HepG2 (cell line): ENCODE data around the gene MOSPD2. TPM values are rescaled to one million over a fixed set of nuclear protein-coding genes. Genes with fewer than 3 reads are reported as not detected.

Source experiments
- ATAC-seq: fragments of 200-7000 bp; cut with Tn5 transposase; 3 replicates; pipeline ENCODE4 v1.9.1; 2020; ENCODE audit warnings: mild to moderate bottlenecking, moderate library complexity
- BruUV-seq: library from RNA; stranded (reverse); fragments of 400-500 nt; replicated peaks from 2 replicates; lab custom pipeline; 2021; lab: Mats Ljungman, UMichigan
- CTCF ChIA-PET: fragments of 300-600 bp; formaldehyde crosslinking; extraction: SDS; loops from one replicate; lab custom pipeline; 2021; ENCODE audit warnings: low total read pairs, inconsistent platforms, low intra/inter-chr PET ratio; lab: Yijun Ruan, JAX
- POLR2A ChIA-PET: fragments of 350-600 bp; sonication (Branson Sonifier 250); formaldehyde crosslinking; loops from one replicate; lab custom pipeline; 2020; ENCODE audit warnings: antibody characterized with exemption, inconsistent platforms; lab: Yijun Ruan, JAX
- DNase-seq: peaks from one replicate; pipeline ENCODE4 v3.0.0-alpha.2; 2015; ENCODE audit warnings: low spot score
- FAIRE-seq: peaks from 3 replicates; lab custom pipeline; 2011; peaks lifted over from hg19 to GRCh38; lab: Jason Lieb, UNC
- H2AFZ ChIP-seq: one replicate; pipeline ENCODE4 v1.6.1; 2011; ENCODE audit warnings: low read length, inconsistent platforms
- H3K27ac ChIP-seq: fragments of 300-600 bp; 3 replicates; pipeline ENCODE4 v1.8.0; 2011; ENCODE audit warnings: mixed run types, mild to moderate bottlenecking, mixed read lengths, low read length, inconsistent platforms; ENCODE audit not compliant: insufficient read depth; ENCODE audit errors: extremely low read length
- H3K27me3 ChIP-seq, 2 experiments: fragments of 200-600 bp in 1 of 2; 2 replicates in 1 of 2; 3 replicates in 1 of 2; pipeline versions ENCODE4 v1.6.0 to v1.8.0; 2011; ENCODE audit warnings: low read length in 2 of 2, mild to moderate bottlenecking in 2 of 2, moderate library complexity in 2 of 2, inconsistent platforms in 1 of 2; ENCODE audit not compliant: insufficient read depth in 2 of 2, control insufficient read depth in 1 of 2
- H3K36me3 ChIP-seq, 2 experiments: fragments of 200-600 bp in 1 of 2; replicated peaks in 1 of 2; 2 replicates in 1 of 2; 3 replicates in 1 of 2; pipeline versions ENCODE4 v1.5.1 to v1.8.0; 2011; ENCODE audit warnings: low read length in 2 of 2, inconsistent platforms in 1 of 2; ENCODE audit not compliant: insufficient read depth in 2 of 2, control insufficient read depth in 1 of 2
- H3K4me1 ChIP-seq: 2 replicates; pipeline ENCODE4 v1.5.1; 2012; ENCODE audit warnings: low read length, inconsistent platforms; ENCODE audit not compliant: insufficient read depth
- H3K4me2 ChIP-seq: 2 replicates; pipeline ENCODE4 v1.6.0; 2011; ENCODE audit warnings: low read depth, low read length, inconsistent platforms
- H3K4me3 ChIP-seq, 3 experiments: fragments of 200-600 bp in 1 of 3; sonication (generic), shearing (Covaris generic) in 1 of 3; replicated peaks in 1 of 3; 2 replicates each; pipeline ENCODE4 v1.5.1; 2011 to 2016; ENCODE audit warnings: low read length in 3 of 3, inconsistent platforms in 2 of 3, low read depth in 2 of 3, mild to moderate bottlenecking in 2 of 3, control low read depth in 1 of 3, mixed read lengths in 1 of 3; ENCODE audit not compliant: insufficient read depth in 1 of 3
- H3K79me2 ChIP-seq: one replicate; pipeline ENCODE4 v1.6.1; 2011; ENCODE audit warnings: low read length, inconsistent platforms; ENCODE audit not compliant: insufficient read depth
- H3K9ac ChIP-seq: 2 replicates; pipeline ENCODE4 v1.6.0; 2011; ENCODE audit warnings: mild to moderate bottlenecking, low read depth, low read length, inconsistent platforms; ENCODE audit not compliant: insufficient read depth
- H3K9me3 ChIP-seq: 2 replicates; pipeline ENCODE4 v1.5.1; 2012; ENCODE audit warnings: mild to moderate bottlenecking, low read length
- H4K20me1 ChIP-seq: 2 replicates; pipeline ENCODE4 v1.6.0; 2011; ENCODE audit warnings: inconsistent platforms, mild to moderate bottlenecking, low read length, moderate library complexity; ENCODE audit not compliant: insufficient read depth
- ASH2L ChIP-seq: fragments of 300-600, 200-600 bp; sonication (generic); IDR thresholded peaks from 2 replicates; pipeline ENCODE4 v1.7.0; 2017; ENCODE audit warnings: low read depth, mild to moderate bottlenecking, moderate library complexity, mixed read lengths, low read length; ENCODE audit not compliant: insufficient read length
- CC2D1A ChIP-seq: sonication (generic); formaldehyde crosslinking; IDR thresholded peaks from 2 replicates; pipeline ENCODE4 v1.8.1; 2023; ENCODE audit warnings: mild to moderate bottlenecking, missing genetic modification reagents
- LBX2 ChIP-seq: sonication (generic); formaldehyde crosslinking; IDR thresholded peaks from 2 replicates; pipeline ENCODE4 v1.5.0; 2020; ENCODE audit warnings: missing genetic modification reagents, mild to moderate bottlenecking, borderline replicate concordance
- NR2F2 ChIP-seq: IDR thresholded peaks from 2 replicates; pipeline ENCODE4 v1.6.1; 2012; ENCODE audit warnings: low read depth, inconsistent platforms, borderline replicate concordance
- PRDM10 ChIP-seq: sonication (generic); formaldehyde crosslinking; IDR thresholded peaks from 2 replicates; pipeline ENCODE4 v1.4.0; 2020; ENCODE audit warnings: low read depth, missing genetic modification reagents
- TOE1 ChIP-seq: sonication (generic); formaldehyde crosslinking; IDR thresholded peaks from 2 replicates; pipeline ENCODE4 v1.4.0; 2020; ENCODE audit warnings: mild to moderate bottlenecking, missing genetic modification reagents
- ZNF3 ChIP-seq: IDR thresholded peaks from 2 replicates; pipeline ENCODE4 v1.7.0; 2017; ENCODE audit warnings: inconsistent platforms
- WGBS: methylation state at CpG from one replicate; pipeline ENCODE4 v1.1.6; 2017; ENCODE audit warnings: low lambda C conversion rate; 5-methylcytosine and 5-hydroxymethylcytosine counted together
- in situ Hi-C: cut with HindIII; loops from 2 replicates; pipeline ENCODE4 v1.10.0; 2017; ENCODE audit warnings: low pct_unique_long_range_greater_than_20kb; ENCODE audit not compliant: extremely low pct_ligation_motif_present
- intact Hi-C: fragments of 100-400 bp; cut with micrococcal nuclease; formaldehyde crosslinking; loops from one replicate; pipeline ENCODE4 v1.10.0; 2022; ENCODE audit not compliant: unreplicated experiment
- polyA plus RNA-seq, 8 experiments: library from polyadenylated mRNA; depleted of rRNA in 3 of 8; stranded (reverse) in 7 of 8; unstranded in 1 of 8; fragments of >200 nt; fragmentation: Illumina TruSeq in 4 of 8; extraction: Trizol in 4 of 8; gene quantifications; 2 replicates each; pipeline versions ENCODE4 v1.2.1 to v1.2.3, GENCODE V29; 2011 to 2016; ENCODE audit warnings: low read depth in 4 of 8, missing spikeins in 1 of 8, mixed read lengths in 1 of 8; ENCODE audit not compliant: insufficient read depth in 1 of 8
- total RNA-seq, 5 experiments: library from RNA; depleted of rRNA; stranded (reverse); fragments of >200 nt; fragmentation: Illumina TruSeq; extraction: Trizol; gene quantifications; 2 replicates each; pipeline ENCODE4 v1.2.3, GENCODE V29; 2016; ENCODE audit warnings: low read depth in 1 of 5

The MOSPD2 gene
- total and polyA plus RNA-seq, 2 of the 13 experiments (the other 11 are each of a cell fraction or from before 2014, with no cell fraction given): 4.8 to 7.0 TPM

- H2AFZ ChIP-seq: no peak overlapping the region
- H3K9ac ChIP-seq: no peak overlapping the region
- DNase-seq (no peak), ATAC-seq (no peak), FAIRE-seq (no peak)
- WGBS: 96% methylated on average over 2 of the region's 2 CpGs
- H3K9me3 ChIP-seq: no peaks in the 10 kb centered on the region
- H3K36me3 ChIP-seq: no peaks in the 10 kb centered on the region
- no peaks in the 10 kb centered on the region for H3K27me3 ChIP-seq
- intact Hi-C loops: no loop called here
- H3K27ac ChIP-seq: no peak overlapping the region
- H4K20me1 ChIP-seq: no peaks in the 10 kb centered on the region
- H3K4me2 ChIP-seq: no peak overlapping the region
- in situ Hi-C loops: no loop called here
- TF ChIP-seq CC2D1A (no peak), ASH2L (no peak), TOE1 (CRISPR knock-in tag) (no peak), NR2F2 (no peak), ZNF3 (no peak), LBX2 (CRISPR knock-in tag) (no peak), PRDM10 (CRISPR knock-in tag) (no peak)
- H3K4me1 ChIP-seq: no peaks in the 10 kb centered on the region
- BruUV-seq: no TSS peak
- ChIA-PET CTCF (no interaction called here), POLR2A (no interaction called here)
- no peaks in the 10 kb centered on the region for H3K79me2 ChIP-seq
- H3K4me3 ChIP-seq: no peak overlapping the region
Observed at GRCh38 chrX:14829643-14830042, 43.6 kb upstream of the MOSPD2 start.
